Bronchial epithelial cell (primary cell): ENCODE measurements around the gene METTL13. TPM values are rescaled to one million over a fixed set of nuclear protein-coding genes. Genes with fewer than 3 reads are reported as not detected.

ENCODE experiments used
- DNase-seq: peaks from one replicate; pipeline ENCODE4 v3.0.0-alpha.2; 2010; ENCODE audit warnings: low read depth
- FAIRE-seq: peaks from 2 replicates; lab custom pipeline; 2011; peaks lifted over from hg19 to GRCh38; lab: Jason Lieb, UNC
- H3K27me3 ChIP-seq: 2 replicates; pipeline ENCODE4 v1.5.1; 2011; ENCODE audit warnings: low read length; ENCODE audit not compliant: control insufficient read depth, insufficient read depth
- H3K36me3 ChIP-seq: 2 replicates; pipeline ENCODE4 v1.5.1; 2011; ENCODE audit warnings: low read length; ENCODE audit not compliant: control insufficient read depth, insufficient read depth
- H3K4me3 ChIP-seq: 2 replicates; pipeline ENCODE4 v1.5.1; 2011; ENCODE audit warnings: mild to moderate bottlenecking, low read depth, low read length, control low read depth
- CTCF ChIP-seq: IDR thresholded peaks from 2 replicates; pipeline ENCODE4 v1.5.1; 2011; ENCODE audit warnings: mild to moderate bottlenecking, moderate library complexity, low read length, control low read depth, inconsistent platforms; ENCODE audit not compliant: insufficient read depth, severe bottlenecking
- total RNA-seq: library from RNA; depleted of rRNA; stranded (reverse); fragments of >200 nt; gene quantifications from 2 replicates; pipeline ENCODE4 v1.2.1, GENCODE V29; 2014

Gene METTL13
- total RNA-seq, 1 donor from 2014 or later: 30.8 TPM

- no peak for TF ChIP-seq CTCF
- Histone ChIP-seq H3K27me3 (no peaks in the 10 kb centered on the region), H3K36me3 (no peaks in the 10 kb centered on the region)
Measured at GRCh38 chr1:171844381-171844780, 62.9 kb downstream of the METTL13 start.

GRCh38 chr1:171845998-171846397 lies 64.5 kb downstream of the METTL13 start:
- H3K36me3 ChIP-seq: no peaks in the 10 kb centered on the region
- no peaks in the 10 kb centered on the region for H3K27me3 ChIP-seq
- DNase-seq (no peak), FAIRE-seq (no peak)
- no peak overlapping the region for H3K4me3 ChIP-seq
- TF ChIP-seq CTCF: no peak

More at GRCh38 chr1:171844381-171844780, 62.9 kb downstream of the METTL13 start:
- DNase-seq: peak; percentile 48
- no peak for FAIRE-seq
- H3K4me3 ChIP-seq: no peak overlapping the region

Other genes with a start within 250 kb of the METTL13 start
- not detected in 2 replicates for gene MYOCOS, start 159.4 kb upstream of the METTL13 start, total RNA-seq
- gene MYOC, start 129.0 kb upstream of the METTL13 start, total RNA-seq: not detected in 2 replicates
- 5.0 and 5.8 TPM in 2 replicates for gene VAMP4, start 39.6 kb upstream of the METTL13 start, total RNA-seq
- gene DNM3, start 59.8 kb downstream of the METTL13 start, total RNA-seq: 0.64 and 1.3 TPM in 2 replicates